ENCODE results near the gene XRCC2.
"Not testable (repeated sequence)": the region's sequence is repeated elsewhere in the genome, so short reads cannot be mapped to it uniquely, and the experiment has no call there.

XRCC2 gene

GRCh38 chr7:152704796-152705384 lies 28.9 kb upstream of the XRCC2 start:
- no peak for DNase-seq (ENCODE audit: low read depth)
- no peak for TF ChIP-seq CTCF (IDR thresholded peaks at IDR 0.05; ENCODE audit: low read depth, low read length, missing control alignments)
- no peak overlapping the region for H3K4me3 ChIP-seq (ENCODE audit: low read depth, low read length)

- no peak overlapping the region for H3K4me3 ChIP-seq (ENCODE audit: low read depth, low read length)
- no peak for DNase-seq (ENCODE audit: low read depth)
- no peak for TF ChIP-seq CTCF (IDR thresholded peaks at IDR 0.05; ENCODE audit: low read depth, low read length, missing control alignments)
Observed at GRCh38 chr7:152699079-152699478, 23.1 kb upstream of the XRCC2 start.

GRCh38 chr7:152697268-152697974 lies 21.5 kb upstream of the XRCC2 start:
- DNase-seq (ENCODE audit: low read depth); H3K4me3 ChIP-seq (ENCODE audit: low read depth, low read length): not testable (repeated sequence)

GRCh38 chr7:152692196-152692595 lies 16.3 kb upstream of the XRCC2 start:
- DNase-seq (ENCODE audit: low read depth); H3K4me3 ChIP-seq (ENCODE audit: low read depth, low read length): not testable (repeated sequence)

GRCh38 chr7:152683297-152683696 lies 7.4 kb upstream of the XRCC2 start:
- no peak overlapping the region for H3K4me3 ChIP-seq (ENCODE audit: low read depth, low read length)
- no peak for DNase-seq (ENCODE audit: low read depth)
- no peak for TF ChIP-seq CTCF (IDR thresholded peaks at IDR 0.05; ENCODE audit: low read depth, low read length, missing control alignments)

GRCh38 chr7:152677808-152678670 lies 2.1 kb upstream of the XRCC2 start:
- no peak overlapping the region for H3K4me3 ChIP-seq (ENCODE audit: low read depth, low read length)
- no peak for TF ChIP-seq CTCF (IDR thresholded peaks at IDR 0.05; ENCODE audit: low read depth, low read length, missing control alignments)
- DNase-seq (ENCODE audit: low read depth), result no peak

GRCh38 chr7:152674860-152675758 lies 832 bp downstream of the XRCC2 start:
- TF ChIP-seq CTCF (IDR thresholded peaks at IDR 0.05; ENCODE audit: low read depth, low read length, missing control alignments), result no peak
- DNase-seq (ENCODE audit: low read depth), result no peak
- peak overlapping the region; percentile 81 for H3K4me3 ChIP-seq (ENCODE audit: low read depth, low read length)
